Stimulated activated naive CD4-positive, alpha-beta T cell (primary cell): ENCODE data around the gene PROX1.

Experiments
- DNase-seq, 6 experiments: peaks; one replicate each; lab custom pipeline; 2025; lab: John Stamatoyannopoulos, UW

Gene PROX1

DNA sequence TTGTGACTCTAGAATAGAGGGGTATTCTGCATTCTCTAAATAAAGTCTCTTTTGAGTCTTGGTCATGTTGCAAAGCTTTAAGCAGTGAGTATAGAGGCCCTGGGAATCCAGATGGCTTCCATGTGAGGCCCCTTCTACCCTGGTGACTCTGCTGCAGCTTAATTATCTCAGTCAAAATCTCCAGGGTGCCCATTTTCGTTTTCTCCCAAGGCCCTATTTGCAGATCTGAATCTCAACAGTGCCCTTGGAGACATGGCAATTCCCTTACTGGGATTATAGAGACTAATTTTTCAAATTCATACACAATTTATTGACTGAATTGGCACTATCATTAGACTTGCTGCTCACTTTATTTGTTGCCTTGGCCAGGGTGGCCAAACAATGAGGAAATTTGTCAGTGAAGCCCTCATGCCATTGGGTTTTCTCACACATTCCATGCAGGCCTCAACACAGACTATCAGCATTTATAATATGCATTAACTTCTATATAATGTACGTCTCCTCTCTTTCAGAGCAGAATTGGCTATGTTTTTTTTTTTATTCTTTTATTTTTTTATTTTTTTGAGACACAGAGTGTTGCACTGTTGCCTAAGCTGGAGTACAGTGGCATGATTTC is 35.1 kb downstream of the PROX1 start:
- no peak for DNase-seq

DNA sequence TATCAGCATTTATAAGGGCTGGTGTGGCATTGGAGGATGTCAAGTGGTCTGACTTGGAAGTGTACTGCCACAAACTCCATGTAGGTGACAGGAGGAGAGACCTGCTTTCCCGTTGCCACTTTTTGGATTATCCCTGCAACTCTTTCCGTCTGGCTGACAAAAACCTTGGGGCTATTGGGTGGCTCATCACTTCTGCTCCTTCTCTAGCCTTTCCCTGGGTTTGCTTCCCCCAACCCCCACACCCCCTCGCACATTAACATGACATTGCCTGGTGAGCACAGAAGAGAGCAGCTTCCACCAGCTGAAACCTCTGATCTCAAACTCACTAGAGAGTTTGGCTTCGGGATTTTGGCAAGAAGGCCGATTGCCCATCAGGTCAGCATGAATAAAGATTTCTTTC is 39.2 kb downstream of the PROX1 start:
- DNase-seq, result no peak

DNA sequence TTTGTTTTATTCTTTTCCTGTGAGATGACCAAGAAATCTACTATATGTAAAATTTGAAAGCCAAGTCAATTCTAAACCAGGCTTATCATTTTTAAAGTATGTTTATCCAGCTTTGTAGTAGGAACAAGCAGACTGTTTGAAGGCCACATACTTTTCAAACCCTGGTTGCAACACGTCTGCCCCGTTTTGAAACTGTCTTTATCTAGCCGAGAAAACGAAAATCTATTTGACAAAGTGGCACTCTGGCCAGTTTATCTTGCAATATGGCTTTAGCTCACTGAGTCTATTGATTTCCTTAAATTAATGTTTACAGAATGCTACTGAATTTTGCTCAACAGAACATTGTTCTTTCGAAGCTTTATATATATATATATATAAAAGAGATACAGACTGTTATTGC is 39.7 kb downstream of the PROX1 start:
- DNase-seq, result no peak

GRCh38 chr1:214028095-214028494 is 40.3 kb downstream of the PROX1 start:
- DNase-seq, result no peak

- no peak for DNase-seq
Measured at GRCh38 chr1:214028649-214029406, 41.1 kb downstream of the PROX1 start.

- DNase-seq, result no peak
Measured at GRCh38 chr1:214029796-214030195, 42.0 kb downstream of the PROX1 start.

GRCh38 chr1:214031267-214031650 is 43.5 kb downstream of the PROX1 start:
- DNase-seq, result no peak

DNA sequence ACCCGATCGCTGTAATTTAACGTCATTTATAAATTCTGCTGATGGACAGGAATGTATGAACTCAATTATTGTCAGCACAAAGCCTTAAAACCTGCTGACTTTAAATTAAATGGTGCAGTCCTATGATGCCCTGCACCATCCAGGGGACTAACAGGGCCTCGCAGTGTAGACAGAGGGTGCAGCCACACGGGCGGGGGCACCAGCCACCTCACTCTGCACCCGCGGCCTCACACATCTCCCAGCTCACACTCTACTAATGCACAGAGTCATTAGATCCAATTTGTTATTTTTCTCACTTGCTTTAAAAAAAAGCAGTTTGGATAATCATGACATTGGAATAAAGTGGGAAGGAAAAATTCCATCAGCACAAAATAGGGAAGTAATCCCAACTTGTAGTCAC is 49.7 kb downstream of the PROX1 start:
- DNase-seq, result no peak

- DNase-seq, result no peak
Measured at GRCh38 chr1:214039394-214040018, 51.7 kb downstream of the PROX1 start.

DNA sequence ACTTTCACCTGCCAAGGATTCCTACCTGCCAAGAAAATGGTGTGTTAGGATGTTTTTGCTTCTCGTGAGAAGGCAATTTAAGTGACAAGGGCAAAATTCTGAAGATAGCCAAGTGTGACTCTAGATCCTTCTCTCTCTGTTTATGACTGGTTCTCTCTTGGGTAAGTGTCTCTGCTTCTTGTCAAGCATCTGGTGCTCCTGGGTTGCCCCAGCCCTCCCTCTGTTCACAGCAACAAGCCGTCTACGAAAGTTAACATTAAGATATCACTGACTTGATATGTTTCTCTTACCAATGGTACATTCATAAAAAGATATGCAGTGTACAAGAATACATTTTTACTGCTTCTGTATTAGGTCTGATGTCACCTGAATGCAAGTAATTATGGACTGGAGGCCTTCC is 55.4 kb downstream of the PROX1 start:
- DNase-seq, result no peak

- DNase-seq, result no peak
Measured at GRCh38 chr1:214044438-214045214, 56.9 kb downstream of the PROX1 start.

GRCh38 chr1:214050513-214051401 is 63.0 kb downstream of the PROX1 start:
- no peak for DNase-seq

- DNase-seq, result no peak
Measured at GRCh38 chr1:214051786-214052185, 64.0 kb downstream of the PROX1 start.

DNA sequence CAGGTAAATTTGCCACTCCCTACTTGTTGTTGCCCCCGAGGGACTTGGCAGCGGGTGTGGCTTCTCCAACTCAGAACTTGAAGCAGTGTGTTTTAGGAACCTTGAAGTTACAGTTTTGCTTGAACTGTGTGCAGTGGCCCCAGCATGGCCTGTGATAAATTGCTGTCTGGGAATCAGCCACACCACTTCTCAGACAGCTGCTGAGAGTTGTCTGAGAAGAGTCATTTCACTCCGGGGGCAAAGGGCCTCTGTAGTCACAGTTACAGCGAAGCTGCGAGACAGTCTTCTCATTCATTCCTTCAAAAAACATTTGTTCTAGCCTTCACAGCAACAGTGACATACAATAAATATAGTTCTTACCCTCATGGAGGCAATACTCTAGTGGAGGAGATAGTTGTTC is 70.3 kb downstream of the PROX1 start:
- no peak for DNase-seq

GRCh38 chr1:214066190-214066589 is 78.4 kb downstream of the PROX1 start:
- no peak for DNase-seq

DNA sequence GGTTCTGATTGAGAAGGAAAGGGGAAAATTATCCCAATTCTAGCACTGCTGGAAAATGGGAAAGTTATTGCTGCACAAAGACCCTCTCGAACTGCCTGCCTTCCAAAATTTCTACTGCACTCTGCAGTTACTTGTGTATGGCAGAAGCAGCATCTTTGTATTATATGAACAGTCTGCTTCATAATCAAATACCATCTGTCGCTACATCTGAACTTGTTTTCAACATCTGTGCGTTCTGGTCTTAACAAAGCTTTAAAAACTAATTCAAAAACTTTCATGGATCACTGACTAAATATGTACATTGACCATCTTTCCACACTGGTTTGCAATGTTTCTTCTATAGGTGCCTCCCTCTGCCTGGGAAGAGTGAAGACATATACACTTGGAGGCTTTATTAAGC is 79.2 kb downstream of the PROX1 start:
- no peak for DNase-seq

DNA sequence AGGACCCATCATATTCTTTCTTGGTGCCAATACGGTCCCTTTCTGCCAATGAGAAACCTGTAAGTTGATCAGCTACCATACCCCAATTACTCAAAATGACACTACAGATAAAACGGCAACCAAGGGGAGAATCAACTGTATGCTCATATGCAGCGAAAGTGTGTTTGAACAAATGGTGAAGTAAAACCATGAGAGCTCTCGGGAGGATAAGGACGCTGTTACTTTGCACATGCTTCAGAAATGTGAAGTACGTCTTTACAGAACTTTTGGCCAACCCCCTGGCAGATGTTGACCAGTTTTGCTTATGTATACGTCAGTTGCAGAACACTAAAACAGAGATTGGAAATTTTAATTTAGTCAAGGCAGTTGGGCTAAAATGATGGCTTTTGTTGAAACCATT is 79.6 kb downstream of the PROX1 start:
- DNase-seq, result no peak

DNA sequence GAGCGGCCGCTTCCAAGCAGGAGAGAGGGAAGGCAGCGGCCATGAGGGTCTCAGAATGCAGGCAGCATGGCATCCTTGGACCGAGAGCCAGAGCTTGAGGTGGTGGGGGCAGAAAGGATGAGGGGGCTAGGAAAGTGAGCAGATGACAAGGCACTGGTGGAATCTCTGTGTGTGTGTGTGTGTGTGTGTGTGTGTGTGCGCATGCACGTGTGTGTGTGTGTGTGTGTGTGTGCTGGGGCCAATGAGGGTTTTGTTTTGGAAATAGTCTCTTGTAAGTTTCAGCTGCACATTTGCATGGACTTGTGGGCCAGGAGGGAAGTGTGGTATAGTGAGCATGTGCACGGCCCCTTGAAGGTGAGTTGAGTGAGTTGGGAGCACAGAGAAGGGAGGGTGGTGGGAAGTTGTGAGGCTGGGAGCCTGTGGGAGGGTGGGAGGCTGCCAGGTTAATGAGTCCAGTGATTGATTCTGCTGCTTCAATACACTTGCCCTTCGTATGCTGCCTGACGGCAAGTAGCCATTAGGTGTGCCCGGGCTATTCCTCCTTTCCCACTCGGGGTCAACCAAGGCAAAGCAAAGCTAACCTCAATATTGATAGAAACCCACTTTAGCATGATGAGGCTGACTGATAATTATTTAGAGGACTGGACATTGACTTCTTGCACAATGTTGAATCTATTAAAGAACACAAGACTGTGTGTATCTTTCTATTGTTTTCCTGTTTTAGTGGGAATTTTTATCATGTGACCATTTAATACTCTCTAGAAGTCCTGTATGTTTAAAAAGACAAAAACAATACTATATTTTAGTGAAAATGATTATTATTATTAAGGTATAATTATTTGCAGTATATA is 80.3 kb downstream of the PROX1 start:
- DNase-seq, result no peak

- DNase-seq, result no peak
Measured at GRCh38 chr1:214068979-214069378, 81.2 kb downstream of the PROX1 start.

- no peak for DNase-seq
Measured at GRCh38 chr1:214071469-214071868, 83.7 kb downstream of the PROX1 start.
